Suppressor macrophage treated with lipopolysaccharide for 4 hours (primary cell): ENCODE measurements around the gene GPR37.

Experiments used
- DNase-seq: peaks from one replicate; pipeline ENCODE4 v3.0.0-alpha.2; 2020

GPR37 gene, protein sequence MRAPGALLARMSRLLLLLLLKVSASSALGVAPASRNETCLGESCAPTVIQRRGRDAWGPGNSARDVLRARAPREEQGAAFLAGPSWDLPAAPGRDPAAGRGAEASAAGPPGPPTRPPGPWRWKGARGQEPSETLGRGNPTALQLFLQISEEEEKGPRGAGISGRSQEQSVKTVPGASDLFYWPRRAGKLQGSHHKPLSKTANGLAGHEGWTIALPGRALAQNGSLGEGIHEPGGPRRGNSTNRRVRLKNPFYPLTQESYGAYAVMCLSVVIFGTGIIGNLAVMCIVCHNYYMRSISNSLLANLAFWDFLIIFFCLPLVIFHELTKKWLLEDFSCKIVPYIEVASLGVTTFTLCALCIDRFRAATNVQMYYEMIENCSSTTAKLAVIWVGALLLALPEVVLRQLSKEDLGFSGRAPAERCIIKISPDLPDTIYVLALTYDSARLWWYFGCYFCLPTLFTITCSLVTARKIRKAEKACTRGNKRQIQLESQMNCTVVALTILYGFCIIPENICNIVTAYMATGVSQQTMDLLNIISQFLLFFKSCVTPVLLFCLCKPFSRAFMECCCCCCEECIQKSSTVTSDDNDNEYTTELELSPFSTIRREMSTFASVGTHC

DNA sequence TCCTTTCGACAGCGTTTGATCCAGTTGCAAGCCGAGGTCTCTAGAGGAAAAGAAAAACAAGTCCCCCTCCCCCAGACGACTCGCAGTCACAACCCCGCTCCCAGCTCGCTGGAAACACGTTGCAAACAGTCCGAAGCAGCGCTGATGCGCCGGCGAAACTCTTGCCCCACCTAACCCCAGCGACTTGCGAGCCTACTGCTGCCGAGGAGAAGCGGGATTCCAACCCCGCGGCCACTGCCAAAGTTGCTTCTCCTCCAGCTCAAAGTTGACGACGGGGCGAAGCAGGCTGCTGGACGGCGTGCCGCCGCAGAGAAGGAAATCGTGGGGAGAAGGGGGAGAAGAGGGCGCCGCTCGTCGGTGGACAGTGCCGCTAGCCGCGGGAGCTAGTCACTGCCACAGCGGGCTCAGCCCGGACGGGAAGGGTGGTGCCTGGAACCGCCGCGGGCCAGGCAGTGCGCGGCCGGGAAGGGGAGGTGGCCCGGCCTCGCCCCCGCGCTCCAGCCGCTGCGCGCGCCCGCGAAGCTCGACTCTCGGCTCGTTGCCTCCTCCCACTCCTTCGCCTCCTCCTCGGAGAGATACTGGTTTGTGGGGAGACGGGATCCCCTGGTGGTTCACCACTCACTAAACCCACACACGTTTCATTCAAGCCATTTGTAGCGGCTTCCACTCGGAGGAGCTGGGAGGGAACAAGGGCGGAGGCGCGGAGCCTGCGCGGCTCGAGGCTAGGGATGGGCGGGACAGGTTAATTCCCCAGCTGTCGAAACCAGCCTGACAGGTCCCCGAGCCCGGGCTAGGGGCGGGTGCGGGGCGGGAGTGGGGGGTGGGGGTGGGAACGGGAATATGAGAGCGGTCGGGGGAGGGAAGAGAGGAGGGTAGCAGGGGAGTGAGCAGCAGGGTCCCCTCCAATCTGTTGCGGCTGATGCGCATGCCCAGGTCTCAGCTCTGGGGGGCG, at the start of gene GPR37:
GPR37 (minus strand) TSS at position 392 of the 952 bp plus-strand sequence. CDS start 816 bp downstream, outside the sequence.
- peak; percentile 55 for DNase-seq

DNA sequence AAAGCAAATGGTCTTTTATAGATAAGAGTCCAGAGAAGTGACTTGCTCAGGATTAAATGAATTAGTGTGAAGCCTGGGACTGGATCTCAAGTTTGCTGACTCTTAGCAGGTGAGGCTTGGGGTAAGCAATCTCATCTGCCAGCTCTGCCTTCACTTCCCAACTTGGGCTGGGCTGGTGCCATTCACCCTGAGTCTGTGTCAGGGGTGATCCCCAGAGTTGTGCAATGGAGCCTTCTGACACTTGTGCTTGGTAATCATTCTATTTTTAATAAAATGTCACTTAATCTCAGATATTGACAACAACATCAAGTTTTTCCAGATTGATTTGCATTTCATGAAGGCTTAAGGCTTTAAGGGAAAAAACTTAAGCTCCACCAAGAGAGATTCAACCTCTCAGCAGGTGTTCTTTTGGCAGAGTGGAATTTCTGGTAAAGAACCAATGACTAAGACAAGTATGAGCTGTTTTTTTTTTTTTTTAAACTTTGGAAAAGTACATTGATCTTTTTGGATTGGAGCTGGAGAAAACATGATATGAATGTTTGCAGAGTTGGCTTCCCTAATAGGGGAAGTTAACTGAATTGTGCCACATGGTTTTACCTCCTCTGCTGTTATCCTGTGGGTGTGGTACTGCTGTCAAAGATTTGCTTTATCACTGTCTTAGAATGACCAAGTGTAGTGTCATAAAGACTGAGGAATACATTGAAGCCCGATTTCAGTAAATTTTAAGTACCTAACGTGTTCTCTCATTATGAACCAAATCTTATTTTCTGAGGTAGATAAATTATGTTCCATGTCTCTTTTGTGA, 48.6 kb upstream of the GPR37 start:
- DNase-seq, result peak; percentile 40

DNA sequence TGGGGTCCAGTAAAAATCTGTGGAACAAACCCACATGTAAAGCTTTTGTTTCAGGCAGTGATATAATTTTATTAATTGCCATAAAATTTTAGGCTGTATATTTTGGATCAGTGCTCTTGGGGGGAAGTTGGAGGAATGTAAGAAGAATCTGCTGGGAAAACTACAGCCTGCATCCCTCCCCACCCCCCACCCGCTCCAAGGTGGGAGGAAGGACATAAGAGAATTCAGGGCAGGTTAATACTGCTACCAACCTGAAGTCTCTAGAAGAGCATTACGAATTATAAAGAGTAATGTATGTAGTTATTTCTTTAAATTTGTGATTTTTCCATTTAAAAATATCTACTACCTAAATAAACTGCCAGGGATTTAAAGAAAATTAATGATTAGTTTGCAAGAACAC, 47.2 kb upstream of the GPR37 start:
- DNase-seq, result no peak

DNA sequence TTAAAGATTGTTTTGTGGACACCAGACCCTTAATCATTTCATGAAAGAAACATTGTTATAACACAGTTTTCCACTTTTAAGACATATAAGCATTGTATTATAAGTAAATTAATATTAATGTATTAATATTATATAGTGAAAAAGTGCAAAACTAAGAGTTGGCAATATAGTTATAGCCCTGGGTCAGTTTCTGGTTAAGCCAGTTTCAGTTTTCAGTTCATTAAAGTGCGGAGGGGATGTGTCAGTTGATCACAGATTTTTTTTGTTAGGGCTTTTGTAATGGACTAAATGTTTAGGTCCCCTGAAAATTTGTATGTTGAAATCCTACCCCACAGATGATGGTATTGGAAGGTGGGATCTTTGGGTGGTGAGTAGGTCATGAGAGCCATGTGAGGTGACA, 45.7 kb upstream of the GPR37 start:
- DNase-seq, result no peak

GRCh38 chr7:124810605-124811004, 45.0 kb upstream of the GPR37 start:
- no peak for DNase-seq

DNA sequence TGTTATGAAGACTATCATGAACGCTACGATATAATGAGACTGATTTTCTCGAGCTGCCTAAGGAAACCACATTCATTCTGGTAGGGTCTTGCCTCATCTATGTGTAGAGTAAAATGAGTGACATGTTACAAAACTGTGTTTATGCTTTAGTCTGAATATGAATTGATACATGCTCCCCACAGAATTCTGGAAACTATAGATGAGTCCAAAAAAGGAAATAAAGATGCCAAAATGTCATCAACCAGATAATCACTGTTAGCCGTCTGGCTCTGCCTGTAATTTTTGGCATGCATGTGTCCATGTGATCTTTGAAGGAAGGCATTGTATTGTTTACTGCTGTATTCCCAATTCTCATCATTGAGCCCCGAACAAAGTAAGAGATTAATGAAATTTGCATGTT, 42.6 kb upstream of the GPR37 start:
- DNase-seq, result no peak

DNA sequence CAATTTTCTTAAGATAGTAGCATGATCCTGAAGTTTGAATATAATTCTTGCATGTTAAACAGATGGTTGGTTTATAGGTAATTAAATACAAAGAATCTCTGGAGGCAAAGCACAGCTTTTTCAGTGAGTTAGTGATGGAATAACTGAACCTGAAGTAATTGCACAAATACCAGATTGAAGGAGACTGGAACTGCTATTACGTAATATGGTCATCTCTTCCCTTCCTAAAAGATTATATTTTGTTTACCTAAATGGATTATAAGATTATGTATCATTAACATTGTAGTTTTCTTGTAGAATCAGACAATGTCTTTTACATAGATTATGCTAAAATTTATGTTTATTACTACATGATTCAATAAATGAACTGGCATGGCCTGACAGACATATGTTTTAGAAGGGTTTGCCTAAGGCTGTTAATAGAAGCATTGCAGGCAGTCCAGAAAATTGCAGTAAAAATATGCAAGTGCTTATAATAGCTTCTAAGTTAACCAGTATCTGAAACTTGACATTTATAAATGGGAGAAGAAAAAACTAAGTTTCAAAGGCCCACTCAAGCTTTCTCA, 35.8 kb upstream of the GPR37 start:
- no peak for DNase-seq

- no peak for DNase-seq
Measured at GRCh38 chr7:124800386-124800785, 34.8 kb upstream of the GPR37 start.

- DNase-seq, result no peak
Measured at GRCh38 chr7:124799448-124799847, 33.9 kb upstream of the GPR37 start.

- no peak for DNase-seq
Measured at GRCh38 chr7:124796771-124797170, 31.2 kb upstream of the GPR37 start.

- DNase-seq, result no peak
Measured at GRCh38 chr7:124792696-124793095, 27.1 kb upstream of the GPR37 start.

DNA sequence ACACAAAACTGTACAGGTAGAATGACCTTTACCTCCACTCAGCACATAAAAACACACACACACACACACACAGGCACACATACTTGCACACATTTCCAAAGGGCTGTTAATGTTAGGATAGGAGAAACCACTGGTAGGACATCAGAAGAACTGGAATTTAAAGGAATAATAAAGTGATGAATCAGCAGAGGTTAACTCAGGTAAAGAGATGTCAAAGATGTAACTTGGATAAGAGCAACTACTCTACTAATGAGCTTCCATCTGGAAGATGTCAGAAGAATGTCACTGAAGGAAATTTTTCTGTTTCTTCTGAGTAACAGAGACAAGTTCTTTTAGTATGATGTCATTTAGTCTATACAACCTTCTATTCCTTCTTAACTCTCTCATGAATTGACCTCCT, 26.4 kb upstream of the GPR37 start:
- DNase-seq, result no peak

- no peak for DNase-seq
Measured at GRCh38 chr7:124791426-124791825, 25.8 kb upstream of the GPR37 start.

DNA sequence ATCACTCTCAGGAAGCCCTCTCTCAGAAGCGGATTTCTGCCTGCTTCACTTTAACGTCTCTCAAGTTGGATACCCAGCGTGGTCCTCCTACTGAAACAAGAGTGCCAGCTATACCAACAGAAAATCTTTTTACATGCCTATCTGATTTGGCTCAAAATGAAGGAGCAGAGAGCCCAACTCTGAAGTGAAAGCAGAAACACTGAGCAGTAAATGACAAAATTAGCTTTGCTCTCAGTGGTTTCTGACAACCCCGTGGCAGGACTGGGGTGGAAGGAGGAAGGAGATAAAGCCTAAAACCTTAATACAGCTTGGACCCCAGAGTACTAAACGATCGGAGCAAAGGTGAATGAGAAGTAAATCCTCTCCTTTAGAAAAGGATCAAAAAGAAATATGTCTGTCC, 25.1 kb upstream of the GPR37 start:
- no peak for DNase-seq

DNA sequence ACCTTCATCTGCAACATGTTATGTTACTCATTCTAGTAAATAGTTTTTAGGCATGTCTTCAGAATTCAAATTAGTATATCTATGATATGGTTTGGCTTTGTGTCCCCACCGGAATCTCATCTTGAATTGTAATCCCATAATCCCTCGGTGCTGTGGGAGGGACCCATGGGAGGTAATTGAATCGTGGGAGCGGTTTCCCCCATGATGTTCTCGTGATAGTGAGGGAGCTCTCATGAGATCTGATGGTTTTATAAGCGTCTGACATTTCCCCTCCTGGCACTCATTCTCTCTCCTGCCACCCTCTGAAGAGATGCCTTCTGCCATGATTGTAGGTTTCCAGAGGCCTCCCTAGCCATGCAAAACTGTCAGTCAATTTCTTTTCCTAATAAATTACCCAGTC, 20.4 kb upstream of the GPR37 start:
- DNase-seq, result no peak

DNA sequence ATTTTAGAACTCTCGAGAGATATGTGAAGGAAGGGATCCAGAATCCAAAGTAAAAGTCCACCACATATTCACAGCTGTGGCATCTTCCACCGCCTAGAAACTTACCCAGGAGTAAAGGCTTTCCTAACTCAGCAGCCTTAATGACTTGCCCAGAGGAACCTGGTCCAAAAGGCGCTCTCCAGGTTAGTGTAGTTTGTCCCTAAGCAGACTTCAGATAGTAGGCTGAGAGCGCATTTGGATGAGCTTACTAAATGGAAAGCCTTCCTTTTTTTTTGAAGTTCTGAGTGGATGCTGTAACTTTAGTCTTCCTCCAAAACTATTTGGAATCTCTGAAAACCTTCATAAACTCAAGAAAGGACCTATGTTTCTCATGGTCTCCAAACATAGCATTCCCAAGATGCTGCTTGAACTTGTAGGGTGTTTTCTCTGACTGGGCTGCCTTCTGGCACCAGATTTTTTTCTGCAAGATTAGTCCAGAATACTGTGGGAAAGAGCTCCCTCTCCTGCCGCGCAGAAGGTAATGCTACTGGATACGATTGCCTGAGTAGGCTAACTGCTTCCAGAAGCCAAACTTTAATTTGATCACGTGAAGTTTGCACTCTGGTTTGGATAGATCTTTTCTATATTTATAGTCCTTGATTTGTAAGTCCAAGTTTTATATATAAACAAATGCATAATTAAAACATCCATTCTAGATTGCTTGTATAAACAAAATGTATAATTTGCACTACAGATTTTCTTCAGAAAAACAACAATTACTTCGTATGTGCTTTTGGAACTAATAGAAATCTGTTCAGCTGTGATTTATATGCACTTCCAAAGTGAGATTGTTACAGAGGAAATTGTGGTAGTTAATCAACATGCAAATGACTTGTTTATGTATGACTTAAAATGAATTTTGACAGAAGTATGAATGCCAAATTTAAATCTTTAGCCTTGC, 19.6 kb upstream of the GPR37 start:
- DNase-seq, result peak; percentile 35

- no peak for DNase-seq
Measured at GRCh38 chr7:124783271-124783670, 17.7 kb upstream of the GPR37 start.

- DNase-seq, result no peak
Measured at GRCh38 chr7:124781907-124782734, 16.5 kb upstream of the GPR37 start.

DNA sequence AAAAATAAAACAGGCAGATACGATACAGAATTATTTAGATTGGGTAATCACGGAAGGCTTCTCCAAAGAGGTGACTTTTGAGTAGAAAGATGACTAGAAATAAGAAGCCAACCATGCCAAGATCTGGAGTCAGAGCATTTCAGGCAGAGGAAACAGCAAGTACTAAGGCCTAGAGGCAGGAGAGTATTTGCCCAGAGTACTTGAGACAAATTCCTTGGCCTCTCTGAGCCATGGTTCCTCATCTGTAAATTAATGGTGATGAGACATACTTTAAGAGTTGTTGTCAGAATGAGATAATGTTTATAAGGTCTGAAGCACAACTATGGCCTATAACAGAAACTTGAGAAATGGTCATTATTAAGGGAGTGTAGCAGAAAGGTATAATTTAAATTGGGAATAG, 15.8 kb upstream of the GPR37 start:
- DNase-seq, result no peak

DNA sequence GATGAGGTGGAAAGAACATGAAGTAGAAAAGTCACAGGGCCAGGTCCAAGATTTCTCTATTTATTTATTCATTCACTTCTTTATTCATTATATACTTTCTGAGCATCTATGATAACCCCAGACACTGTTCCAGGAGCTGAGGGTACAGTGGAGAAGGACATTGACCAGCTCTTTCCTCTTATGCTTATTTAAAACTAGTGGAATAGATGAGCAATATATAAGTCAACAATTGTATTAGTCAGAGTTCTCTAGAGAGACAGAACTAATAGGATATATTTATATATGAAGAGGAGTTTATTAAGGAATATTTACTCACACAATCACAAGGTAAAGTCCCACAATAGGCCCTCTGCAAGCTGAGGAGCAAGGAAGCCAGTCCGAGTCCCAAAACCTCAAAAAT, 15.0 kb upstream of the GPR37 start:
- no peak for DNase-seq
